SK-N-SH (cell line): ENCODE results near the gene CFAP47. TPM values are rescaled to one million over a fixed set of nuclear protein-coding genes. Genes with fewer than 3 reads are reported as not detected.

Experiments
- CTCF ChIA-PET: fragments of 300-600, 350-600 bp; formaldehyde crosslinking; extraction: SDS; loops from one replicate; lab custom pipeline; 2021; lab: Yijun Ruan, JAX
- POLR2A ChIA-PET: fragments of 350-600 bp; sonication (Branson Sonifier 250); formaldehyde crosslinking; extraction: SDS; loops from one replicate; lab custom pipeline; 2020; ENCODE audit warnings: antibody characterized with exemption, inconsistent platforms; lab: Yijun Ruan, JAX
- DNase-seq: peaks from one replicate; pipeline ENCODE4 v3.0.0; 2012
- H2AFZ ChIP-seq: fragments of 200-600 bp; sonication (generic); 2 replicates; pipeline ENCODE4 v1.8.1; 2016; ENCODE audit warnings: antibody characterized with exemption, mild to moderate bottlenecking, low read depth
- H3F3A ChIP-seq: fragments of 200-600 bp; sonication (generic); replicated peaks from 2 replicates; pipeline ENCODE3; 2016; ENCODE audit warnings: antibody characterized with exemption, mild to moderate bottlenecking; ENCODE audit not compliant: insufficient read depth
- H3K27ac ChIP-seq, 2 experiments: fragments of 200-500 bp in 1 of 2; fragments of 200-600 bp in 1 of 2; sonication (Bioruptor generic) in 1 of 2; sonication (generic), shearing (Covaris generic) in 1 of 2; 2 replicates each; pipeline versions ENCODE4 v1.5.1 to v1.6.1; 2014 to 2016; ENCODE audit warnings: low read depth in 2 of 2, inconsistent platforms in 1 of 2, low read length in 1 of 2, mild to moderate bottlenecking in 1 of 2, mixed read lengths in 1 of 2
- H3K27me3 ChIP-seq: fragments of 200-600 bp; sonication (generic), shearing (Covaris generic); 2 replicates; pipeline ENCODE4 v1.6.1; 2016; ENCODE audit warnings: mixed run types; ENCODE audit not compliant: insufficient read depth
- H3K36me3 ChIP-seq, 2 experiments: fragments of 200-500 bp in 1 of 2; fragments of 200-600 bp in 1 of 2; sonication (Bioruptor generic) in 1 of 2; sonication (generic) in 1 of 2; replicated peaks in 1 of 2; 2 replicates each; pipeline versions ENCODE3 to v1.5.1; 2014 to 2016; ENCODE audit warnings: low read length in 1 of 2, mild to moderate bottlenecking in 1 of 2; ENCODE audit not compliant: insufficient read depth in 2 of 2, control insufficient read depth in 1 of 2
- H3K4me1 ChIP-seq, 2 experiments: fragments of 200-500 bp in 1 of 2; fragments of 200-600 bp in 1 of 2; sonication (Bioruptor generic) in 1 of 2; sonication (generic), shearing (Covaris generic) in 1 of 2; 2 replicates each; pipeline versions ENCODE4 v1.5.1 to v1.6.1; 2014 to 2016; ENCODE audit warnings: low read depth in 1 of 2, low read length in 1 of 2, mixed run types in 1 of 2; ENCODE audit not compliant: insufficient read depth in 2 of 2, control insufficient read depth in 1 of 2
- H3K4me2 ChIP-seq: fragments of 200-600 bp; sonication (generic), shearing (Covaris generic); 2 replicates; pipeline ENCODE4 v1.6.1; 2017; ENCODE audit warnings: mixed run types
- H3K4me3 ChIP-seq, 2 experiments: fragments of 200-500 bp in 1 of 2; fragments of 200-600 bp in 1 of 2; sonication (Bioruptor generic) in 1 of 2; sonication (generic), shearing (Covaris generic) in 1 of 2; 2 replicates each; pipeline versions ENCODE4 v1.5.1 to v1.8.1; 2014 to 2016; ENCODE audit warnings: low read depth in 2 of 2, inconsistent platforms in 1 of 2, low read length in 1 of 2, mild to moderate bottlenecking in 1 of 2, mixed read lengths in 1 of 2, moderate library complexity in 1 of 2
- H3K79me2 ChIP-seq: fragments of 200-600 bp; sonication (generic); 2 replicates; pipeline ENCODE4 v1.8.1; 2017; ENCODE audit warnings: mild to moderate bottlenecking; ENCODE audit not compliant: insufficient read depth
- H3K9ac ChIP-seq: fragments of 200-600 bp; sonication (generic); 2 replicates; pipeline ENCODE4 v1.6.1; 2017; ENCODE audit warnings: mixed run types
- H3K9me2 ChIP-seq: fragments of 200-600 bp; sonication (generic); 2 replicates; pipeline ENCODE4 v1.6.1; 2017; ENCODE audit warnings: mixed run types
- H3K9me3 ChIP-seq: fragments of 200-600 bp; sonication (generic); 2 replicates; pipeline ENCODE4 v1.6.1; 2017; ENCODE audit warnings: mixed run types, mild to moderate bottlenecking, moderate library complexity
- H4K20me1 ChIP-seq: fragments of 200-600 bp; sonication (generic); 2 replicates; pipeline ENCODE4 v1.6.1; 2017; ENCODE audit warnings: mild to moderate bottlenecking, mixed run types; ENCODE audit not compliant: insufficient read depth
- CHD2 ChIP-seq: fragments of 150-350 bp; IDR thresholded peaks from 2 replicates; pipeline ENCODE4 v1.6.1; 2018; ENCODE audit warnings: low read length; ENCODE audit not compliant: partially characterized antibody
- MEF2A ChIP-seq: IDR thresholded peaks from 2 replicates; pipeline ENCODE4 v1.4.0; 2012; ENCODE audit warnings: low read depth, borderline replicate concordance
- POLR2AphosphoS5 ChIP-seq: IDR thresholded peaks from 2 replicates; pipeline ENCODE4 v1.6.1; 2012; ENCODE audit warnings: low read depth, low read length
- REST ChIP-seq: IDR thresholded peaks from 2 replicates; pipeline ENCODE4 v1.6.1; 2012; ENCODE audit warnings: mild to moderate bottlenecking, low read depth, low read length, moderate library complexity
- WGBS: methylation state at CpG from one replicate; pipeline ENCODE4 v1.1.6; 2017; ENCODE audit warnings: low lambda C conversion rate; 5-methylcytosine and 5-hydroxymethylcytosine counted together
- polyA plus RNA-seq, 3 experiments: library from polyadenylated mRNA; depleted of rRNA; stranded (reverse); fragments of >200 nt; gene quantifications; 2 replicates each; pipeline ENCODE4 v1.2.3, GENCODE V29; 2012
- TF ChIP-seq, protein P1 (sequence below): fragments of 200-600 bp; sonication (generic); IDR thresholded peaks from 2 replicates; pipeline ENCODE4 v1.6.1; 2017; ENCODE audit warnings: antibody characterized with exemption, mild to moderate bottlenecking, moderate library complexity
- TF ChIP-seq, protein P2 (sequence below): fragments of 150-350 bp; IDR thresholded peaks from 2 replicates; pipeline ENCODE4 v1.6.1; 2016; ENCODE audit warnings: mild to moderate bottlenecking, low read depth, low read length

The CFAP47 gene
- polyA plus RNA-seq, 1 of the 3 experiments (the other 2 are of a cell fraction) = 0.02 TPM

DNA sequence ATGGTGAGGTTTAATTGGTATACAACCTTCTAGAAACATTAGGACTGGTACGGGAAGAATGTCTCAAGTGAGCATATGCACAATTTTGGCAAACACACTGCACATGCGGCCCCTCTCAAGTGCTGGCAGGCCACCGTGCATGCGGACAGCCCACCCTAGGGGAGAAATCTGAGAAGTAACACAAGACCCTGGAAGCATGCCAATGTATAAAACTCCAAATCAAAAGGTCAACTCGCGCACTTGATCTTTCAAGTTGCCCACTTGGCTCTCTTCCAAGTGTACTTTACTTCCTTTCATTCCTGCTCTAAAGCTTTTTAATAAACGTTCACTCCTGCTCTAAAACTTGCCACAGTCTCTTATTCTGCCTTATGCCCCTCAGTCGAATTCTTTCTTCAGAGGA lies 488.3 kb downstream of the CFAP47 start (continued):
- TF ChIP-seq REST (no peak), CHD2 (no peak), MEF2A (no peak)

GRCh38 chrX:36414056-36414455 lies 494.5 kb downstream of the CFAP47 start:
- Histone ChIP-seq H3K4me1 (no peaks in the 10 kb centered on the region), H3K9me2 (no peaks in the 10 kb centered on the region), H3K9me3 (no peaks in the 10 kb centered on the region), H3K9ac (no peak overlapping the region), H3F3A (no peaks in the 10 kb centered on the region), H2AFZ (no peak overlapping the region), H3K4me2 (no peak overlapping the region), H3K4me3 (no peak overlapping the region), H4K20me1 (no peaks in the 10 kb centered on the region), H3K27me3 (no peaks in the 10 kb centered on the region), H3K27ac (no peak overlapping the region), H3K79me2 (no peaks in the 10 kb centered on the region), H3K36me3 (no peaks in the 10 kb centered on the region)
- no peak for DNase-seq
- CTCF ChIA-PET = no interaction called here
- TF ChIP-seq, protein P1, sequence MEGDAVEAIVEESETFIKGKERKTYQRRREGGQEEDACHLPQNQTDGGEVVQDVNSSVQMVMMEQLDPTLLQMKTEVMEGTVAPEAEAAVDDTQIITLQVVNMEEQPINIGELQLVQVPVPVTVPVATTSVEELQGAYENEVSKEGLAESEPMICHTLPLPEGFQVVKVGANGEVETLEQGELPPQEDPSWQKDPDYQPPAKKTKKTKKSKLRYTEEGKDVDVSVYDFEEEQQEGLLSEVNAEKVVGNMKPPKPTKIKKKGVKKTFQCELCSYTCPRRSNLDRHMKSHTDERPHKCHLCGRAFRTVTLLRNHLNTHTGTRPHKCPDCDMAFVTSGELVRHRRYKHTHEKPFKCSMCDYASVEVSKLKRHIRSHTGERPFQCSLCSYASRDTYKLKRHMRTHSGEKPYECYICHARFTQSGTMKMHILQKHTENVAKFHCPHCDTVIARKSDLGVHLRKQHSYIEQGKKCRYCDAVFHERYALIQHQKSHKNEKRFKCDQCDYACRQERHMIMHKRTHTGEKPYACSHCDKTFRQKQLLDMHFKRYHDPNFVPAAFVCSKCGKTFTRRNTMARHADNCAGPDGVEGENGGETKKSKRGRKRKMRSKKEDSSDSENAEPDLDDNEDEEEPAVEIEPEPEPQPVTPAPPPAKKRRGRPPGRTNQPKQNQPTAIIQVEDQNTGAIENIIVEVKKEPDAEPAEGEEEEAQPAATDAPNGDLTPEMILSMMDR = no peak
- TF ChIP-seq REST = no peak
- TF ChIP-seq, protein P2, sequence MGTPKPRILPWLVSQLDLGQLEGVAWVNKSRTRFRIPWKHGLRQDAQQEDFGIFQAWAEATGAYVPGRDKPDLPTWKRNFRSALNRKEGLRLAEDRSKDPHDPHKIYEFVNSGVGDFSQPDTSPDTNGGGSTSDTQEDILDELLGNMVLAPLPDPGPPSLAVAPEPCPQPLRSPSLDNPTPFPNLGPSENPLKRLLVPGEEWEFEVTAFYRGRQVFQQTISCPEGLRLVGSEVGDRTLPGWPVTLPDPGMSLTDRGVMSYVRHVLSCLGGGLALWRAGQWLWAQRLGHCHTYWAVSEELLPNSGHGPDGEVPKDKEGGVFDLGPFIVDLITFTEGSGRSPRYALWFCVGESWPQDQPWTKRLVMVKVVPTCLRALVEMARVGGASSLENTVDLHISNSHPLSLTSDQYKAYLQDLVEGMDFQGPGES = no peak
- no peak for TF ChIP-seq POLR2AphosphoS5
- POLR2A ChIA-PET = no interaction called here
- WGBS = 38% methylated on average over 2 of the region's 2 CpGs
